GM19351 (cell line): ENCODE results near the gene MTMR2.
"Not testable (repeated sequence)": the region's sequence is repeated elsewhere in the genome, so short reads cannot be mapped to it uniquely, and the experiment has no call there.

Experiments used
- ATAC-seq: cut with Tn5 transposase; IDR thresholded peaks from one replicate; pipeline ENCODE4 v1.9.1; 2021; ENCODE audit warnings: mild to moderate bottlenecking, moderate library complexity; ENCODE audit not compliant: unreplicated experiment

MTMR2 gene

GRCh38 chr11:95829580-95830259 lies 94.2 kb downstream of the MTMR2 start:
- ATAC-seq: no peak

GRCh38 chr11:95827696-95828095 lies 96.2 kb downstream of the MTMR2 start:
- ATAC-seq: no peak

- ATAC-seq: no peak
Measured at GRCh38 chr11:95821640-95822039, 102.3 kb downstream of the MTMR2 start.

DNA sequence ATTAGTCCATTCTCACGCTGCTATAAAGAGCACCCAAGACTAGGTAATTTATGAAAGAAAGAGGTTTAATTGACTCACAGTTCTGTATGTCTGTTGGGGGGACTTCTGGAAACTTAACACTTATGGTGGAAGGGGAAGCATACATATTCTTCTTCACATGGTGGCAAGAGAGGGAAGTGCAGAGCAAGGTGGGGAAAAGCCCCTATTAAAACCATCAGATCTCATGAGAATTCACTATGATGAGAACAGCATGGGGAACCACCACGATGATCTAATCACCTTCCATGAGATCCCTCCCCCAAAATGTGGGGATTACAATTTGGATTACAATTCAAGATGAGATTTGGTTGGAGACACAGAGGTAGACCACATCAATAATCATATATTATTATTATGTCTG lies 107.9 kb downstream of the MTMR2 start:
- no peak for ATAC-seq

- ATAC-seq: not testable (repeated sequence)
Measured at GRCh38 chr11:95811052-95811451, 112.9 kb downstream of the MTMR2 start.

DNA sequence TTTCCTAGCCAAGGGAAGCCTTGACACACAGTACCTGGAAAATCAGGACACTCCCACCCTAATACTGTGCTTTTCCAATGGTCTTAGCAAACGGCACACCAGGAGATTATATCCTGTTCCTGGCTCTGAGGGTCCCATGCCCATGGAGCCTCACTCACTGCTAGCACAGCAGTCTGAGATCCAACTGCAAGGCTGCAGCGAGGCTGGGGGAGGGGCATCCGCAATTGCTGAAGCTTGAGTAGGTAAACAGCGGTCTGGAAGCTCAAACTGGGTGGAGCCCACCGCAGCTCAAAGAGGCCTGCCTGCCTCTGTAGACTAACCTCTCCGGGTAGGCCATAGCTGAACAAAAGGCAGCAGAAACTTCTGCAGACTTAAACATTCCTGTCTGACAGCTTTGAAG lies 117.4 kb downstream of the MTMR2 start:
- ATAC-seq: not testable (repeated sequence)

- no peak for ATAC-seq
Measured at GRCh38 chr11:95805869-95806268, 118.0 kb downstream of the MTMR2 start.

DNA sequence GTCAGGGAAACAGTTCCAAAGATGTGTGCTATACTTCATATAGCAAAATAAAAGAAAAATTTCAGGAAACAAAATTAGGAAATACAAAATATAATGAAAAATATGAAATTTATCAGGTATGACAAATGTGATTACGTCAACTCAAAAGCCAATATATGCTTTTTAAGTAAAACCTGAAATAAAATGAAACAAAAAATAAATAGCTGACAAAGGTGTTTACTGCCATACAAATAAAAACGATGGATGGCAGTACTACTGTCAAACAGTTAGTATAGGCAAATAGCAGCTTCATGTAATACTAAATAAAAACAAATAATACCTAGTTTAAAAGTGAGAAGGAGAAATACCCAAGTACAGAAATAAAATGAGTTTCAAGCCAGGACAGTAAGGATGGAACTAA lies 119.9 kb downstream of the MTMR2 start:
- ATAC-seq: no peak

DNA sequence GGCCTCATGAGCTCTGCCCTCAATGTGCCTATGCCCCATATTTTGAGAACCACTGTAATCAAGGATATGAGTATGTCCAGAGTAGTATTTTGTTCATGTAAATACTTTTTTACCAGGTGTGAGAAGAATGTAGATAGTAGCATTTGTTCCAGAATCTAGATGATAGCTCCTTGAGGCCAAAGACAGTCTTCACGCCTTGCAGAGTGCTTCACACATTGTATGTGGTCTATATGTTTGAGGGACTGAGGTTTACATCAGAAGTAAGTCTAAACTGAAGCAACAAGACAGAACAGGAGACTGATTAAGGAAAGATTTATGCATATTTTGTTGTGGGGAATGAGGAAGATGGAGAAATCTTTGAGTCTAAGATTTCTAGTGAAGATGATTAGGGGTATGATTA lies 121.1 kb downstream of the MTMR2 start:
- no peak for ATAC-seq

DNA sequence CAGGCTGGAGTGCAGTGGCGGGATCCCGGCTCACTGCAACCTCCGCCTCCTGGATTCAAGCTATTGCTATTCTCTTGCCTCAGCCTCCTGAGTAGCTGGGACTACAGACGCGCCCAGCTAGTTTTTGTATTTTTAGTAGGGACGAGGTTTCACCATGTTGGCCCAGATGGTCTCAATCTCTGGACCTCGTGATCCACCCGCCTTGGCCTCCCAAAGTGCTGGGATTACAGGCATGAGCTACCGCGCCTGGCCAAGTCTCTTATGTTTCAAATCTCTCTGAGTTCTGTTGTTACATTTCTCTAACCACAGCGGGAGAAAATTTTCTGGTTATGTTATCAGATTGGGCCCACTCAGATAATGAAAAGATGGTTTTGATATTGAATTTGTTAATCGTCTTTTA lies 123.5 kb downstream of the MTMR2 start:
- no peak for ATAC-seq

GRCh38 chr11:95799546-95799945 lies 124.4 kb downstream of the MTMR2 start:
- ATAC-seq: no peak

DNA sequence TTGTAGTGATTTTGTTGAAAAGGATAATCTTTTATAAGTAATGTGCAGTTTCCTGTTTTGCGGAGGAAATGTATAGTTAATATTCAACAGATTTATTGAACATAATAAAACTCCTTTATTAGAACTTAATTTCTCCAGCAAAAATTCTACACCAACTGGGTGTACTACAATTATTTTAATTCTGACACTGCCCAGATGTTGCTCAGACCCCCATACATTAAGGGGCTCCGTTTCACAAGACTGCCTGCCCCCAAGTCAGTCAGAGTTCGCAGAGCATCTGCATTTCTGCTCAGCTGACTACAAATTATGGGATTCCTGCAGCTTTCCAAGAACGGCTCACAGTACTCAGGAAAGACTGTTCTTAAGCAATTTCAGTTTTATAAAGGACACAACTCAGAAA lies 127.4 kb downstream of the MTMR2 start:
- ATAC-seq: no peak

GRCh38 chr11:95795627-95796295 lies 128.1 kb downstream of the MTMR2 start:
- ATAC-seq: no peak

DNA sequence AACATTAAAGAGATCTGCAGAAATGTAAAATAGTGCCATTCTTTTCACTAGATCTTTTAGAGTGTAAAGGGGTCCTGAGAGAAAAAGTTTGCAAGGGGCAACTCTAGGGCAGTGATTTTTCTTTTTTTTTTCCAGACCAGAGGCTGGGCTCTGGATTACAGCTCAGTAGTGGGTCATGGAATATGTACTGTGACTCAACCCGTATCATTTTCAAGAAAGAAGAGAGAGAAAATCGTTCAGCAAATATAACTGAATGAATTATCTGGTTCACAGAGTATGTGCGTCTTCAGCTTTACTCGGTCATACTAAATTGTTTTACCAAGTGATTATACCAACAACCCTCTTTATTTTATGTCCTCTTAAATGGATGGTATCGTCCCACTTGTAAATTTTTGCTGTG lies 129.8 kb downstream of the MTMR2 start:
- no peak for ATAC-seq

DNA sequence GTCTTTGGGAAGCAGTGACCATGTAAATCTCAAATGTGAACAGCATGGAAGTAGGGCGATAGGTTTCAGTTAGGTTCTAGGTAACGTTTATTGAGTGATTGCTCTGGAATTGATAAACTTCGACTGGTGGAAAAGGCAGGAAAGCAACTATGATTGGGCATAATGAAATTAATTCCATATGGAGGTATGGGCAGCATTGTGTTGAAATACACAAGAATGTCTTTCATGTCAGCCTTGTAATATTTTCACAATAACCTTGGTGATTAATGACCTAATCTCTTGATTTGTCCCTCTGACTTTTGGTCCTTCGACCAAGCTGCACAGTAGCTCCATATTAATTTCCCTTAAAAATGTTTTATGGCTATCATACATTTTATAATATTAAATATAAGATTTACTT lies 130.8 kb downstream of the MTMR2 start:
- ATAC-seq: no peak

DNA sequence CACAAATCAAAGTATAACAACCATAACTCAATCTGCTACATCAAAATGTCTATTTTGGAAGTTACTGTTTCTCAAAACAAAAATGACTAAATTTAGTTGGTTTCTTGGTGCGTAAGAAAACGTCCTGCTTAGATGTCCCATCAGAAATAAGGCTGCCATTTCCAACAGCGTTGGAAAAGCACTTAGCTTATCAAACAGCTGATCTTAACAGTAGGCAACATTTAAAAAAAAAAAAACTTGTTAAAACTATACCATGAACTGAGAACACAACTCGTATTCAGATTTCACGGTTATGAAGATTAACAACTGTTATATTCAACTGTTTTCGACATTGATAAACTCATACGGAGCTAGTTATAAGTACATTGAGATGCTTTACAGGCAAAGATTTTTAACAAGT lies 131.2 kb downstream of the MTMR2 start:
- ATAC-seq: no peak

DNA sequence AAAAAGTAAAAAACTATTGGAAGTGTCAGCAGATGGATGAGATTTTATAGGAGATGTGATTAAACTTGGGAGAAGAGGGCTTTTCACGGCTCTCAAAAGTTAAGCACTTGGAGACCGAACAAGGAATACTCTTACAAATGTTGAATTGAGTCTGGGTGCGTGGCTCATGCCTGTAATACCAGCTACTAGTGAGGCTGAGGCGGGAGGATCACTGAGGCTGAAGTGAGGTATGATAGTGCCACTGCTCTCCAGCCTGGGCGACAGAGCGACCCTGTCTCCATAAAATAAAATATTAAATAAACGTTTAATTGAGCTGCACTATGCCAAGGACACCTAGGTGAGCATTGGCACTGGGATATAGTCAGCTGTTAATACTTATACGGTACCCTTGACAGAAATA lies 131.7 kb downstream of the MTMR2 start:
- no peak for ATAC-seq

- ATAC-seq: no peak
Measured at GRCh38 chr11:95791709-95792033, 132.2 kb downstream of the MTMR2 start.

- ATAC-seq: peak; percentile 16
Measured at GRCh38 chr11:95790933-95791708, 132.8 kb downstream of the MTMR2 start.

DNA sequence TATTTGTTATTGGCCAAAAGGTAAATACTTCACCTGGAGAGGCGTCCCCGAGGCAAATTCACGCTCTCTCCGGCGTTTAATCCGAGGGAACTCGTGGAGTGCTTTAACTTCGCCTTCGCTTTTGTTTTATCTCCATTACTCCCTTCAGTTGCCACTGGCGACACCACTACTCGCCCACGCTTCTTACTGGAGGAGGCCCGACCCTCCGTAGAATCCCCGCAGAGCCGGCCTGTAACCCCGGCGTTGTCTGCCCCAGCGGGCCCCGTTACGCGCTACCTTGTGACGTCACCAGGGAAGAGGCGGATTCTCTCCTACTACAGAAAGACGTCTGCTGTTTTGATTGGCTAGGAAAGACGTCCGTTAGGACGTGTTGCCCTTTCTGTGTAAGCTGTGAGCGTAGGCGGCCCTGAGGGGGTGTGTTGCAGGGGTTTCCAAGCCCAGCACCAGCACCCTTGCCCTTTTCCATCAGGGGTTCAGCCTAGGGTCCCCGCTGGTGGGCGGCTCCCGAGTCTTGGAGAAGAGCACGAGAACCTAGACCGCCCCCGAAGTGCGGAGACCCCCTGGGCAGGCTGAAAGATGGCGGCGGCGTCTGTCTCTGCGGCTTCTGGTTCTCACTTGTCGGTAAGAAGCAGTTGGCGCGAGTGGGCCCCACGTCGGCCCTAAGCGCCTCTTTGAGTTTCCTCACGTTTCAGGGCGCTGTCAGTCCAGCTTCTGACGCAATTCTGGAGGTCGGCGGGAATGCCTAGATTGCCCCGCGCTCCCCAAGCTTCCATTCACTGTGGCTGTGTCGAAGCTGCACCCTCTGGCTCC lies 133.6 kb downstream of the MTMR2 start, which contains the start of gene CEP57:
TSS of gene CEP57 (plus strand) at position 376 of the 810 bp plus-strand sequence. CDS start at position 577, 201 bp downstream.
- ATAC-seq: peak; percentile 61

DNA sequence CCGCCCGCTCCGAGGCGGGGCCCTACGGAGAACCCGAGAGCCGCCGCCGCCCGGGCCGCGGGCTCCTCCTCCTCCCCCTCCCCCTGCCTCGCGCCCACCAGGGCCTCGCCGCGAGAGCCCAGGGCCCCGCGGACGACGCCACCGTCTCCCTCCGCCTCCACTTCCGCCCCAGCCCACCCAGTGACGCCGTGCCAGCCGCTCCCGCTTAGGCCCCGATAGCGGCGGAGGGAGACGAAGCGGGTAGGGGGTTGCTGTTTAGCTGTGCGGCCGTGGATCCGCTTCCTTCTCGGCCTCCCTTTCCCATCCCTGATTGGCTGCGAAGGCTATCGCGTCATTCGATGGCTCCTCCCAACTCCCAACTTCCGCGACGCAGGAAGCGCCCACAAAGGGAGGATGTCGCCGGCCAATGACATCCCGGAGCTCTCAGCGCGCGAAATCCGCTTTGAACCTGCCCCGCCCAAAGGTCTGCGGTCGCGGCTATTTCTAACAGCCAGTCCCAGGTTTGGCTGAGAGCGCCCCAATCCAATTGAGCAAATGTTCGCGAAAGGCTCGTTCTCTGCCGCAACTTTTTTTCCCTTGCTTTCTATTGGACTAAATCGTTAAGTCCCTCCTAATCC lies 134.3 kb downstream of the MTMR2 start, which contains the start of gene FAM76B:
TSS of gene FAM76B (minus strand) at position 277 of the 617 bp plus-strand sequence. CDS start 304 bp downstream, outside the sequence.
- peak; percentile 61 for ATAC-seq
